ENCODE measurements around the gene DYNC1I1.

- TF ChIP-seq EZH2 (IDR thresholded peaks at IDR 0.05; ENCODE audit: borderline replicate concordance, insufficient read depth, low read length, poor library complexity, severe bottlenecking) (no peak), POLR2AphosphoS5 (IDR thresholded peaks at IDR 0.05) (no peak), CTCF (IDR thresholded peaks at IDR 0.05; ENCODE audit: poor library complexity, severe bottlenecking) (no peak), SMC3 (conservative IDR thresholded peaks at IDR 0.05; ENCODE audit: poor library complexity) (no peak), RAD21 (conservative IDR thresholded peaks at IDR 0.05) (no peak), TAF1 (IDR thresholded peaks at IDR 0.05; ENCODE audit: low read depth) (no peak), REST (IDR thresholded peaks at IDR 0.05; ENCODE audit: borderline replicate concordance) (no peak), EP300 (conservative IDR thresholded peaks at IDR 0.05; ENCODE audit: poor library complexity, severe bottlenecking) (no peak), MXI1 (conservative IDR thresholded peaks at IDR 0.05; ENCODE audit: poor library complexity, severe bottlenecking) (no peak)
Observed at GRCh38 chr7:96136600-96137239, 364.4 kb downstream of the DYNC1I1 start.

All from neural cell (in vitro differentiated cells).